Neural cell (in vitro differentiated cells): ENCODE measurements around the gene GSK3A. TPM values are rescaled to one million over a fixed set of nuclear protein-coding genes. Genes with fewer than 3 reads are reported as not detected.

Experiments used
- H2AFZ ChIP-seq: fragments of 200-600, 300-800 bp; sonication (generic), shearing (Covaris generic); 2 replicates; pipeline ENCODE4 v1.6.0; 2014; ENCODE audit warnings: low read depth, mild to moderate bottlenecking, antibody characterized with exemption, low read length, moderate library complexity
- H3F3A ChIP-seq: fragments of 200-600 bp; shearing (Covaris generic); 2 replicates; pipeline ENCODE4 v1.6.1; 2016; ENCODE audit warnings: mild to moderate bottlenecking, moderate library complexity, mixed read lengths, antibody characterized with exemption, low read length; ENCODE audit not compliant: insufficient read depth, poor library complexity, severe bottlenecking
- H3K27ac ChIP-seq: fragments of 200-600, 300-800 bp; sonication (generic), shearing (Covaris generic); 2 replicates; pipeline ENCODE4 v1.5.1; 2014; ENCODE audit warnings: mild to moderate bottlenecking, low read length, moderate library complexity
- H3K27me3 ChIP-seq: fragments of 300-800, 200-600 bp; sonication (generic), shearing (Covaris generic); 2 replicates; pipeline ENCODE4 v1.6.0; 2014; ENCODE audit warnings: mild to moderate bottlenecking, low read depth, low read length, moderate library complexity; ENCODE audit not compliant: insufficient read depth
- H3K36me3 ChIP-seq: fragments of 300-800, 200-600 bp; sonication (generic), shearing (Covaris generic); 2 replicates; pipeline ENCODE4 v1.5.1; 2014; ENCODE audit warnings: mild to moderate bottlenecking, antibody characterized with exemption, low read length, moderate library complexity; ENCODE audit not compliant: insufficient read depth
- H3K4me2 ChIP-seq: fragments of 300-800, 200-600 bp; sonication (generic), shearing (Covaris generic); 2 replicates; pipeline ENCODE4 v1.6.0; 2014; ENCODE audit warnings: mild to moderate bottlenecking, low read length
- H3K4me3 ChIP-seq: fragments of 300-800, 200-600 bp; sonication (generic), shearing (Covaris generic); 2 replicates; pipeline ENCODE4 v1.5.1; 2014; ENCODE audit warnings: mild to moderate bottlenecking, low read length, moderate library complexity
- H3K79me2 ChIP-seq: fragments of 200-600 bp; shearing (Covaris generic); replicated peaks from 2 replicates; pipeline ENCODE4 v1.6.0; 2014; ENCODE audit warnings: mild to moderate bottlenecking, low read length, moderate library complexity; ENCODE audit not compliant: insufficient read depth
- H3K9ac ChIP-seq: fragments of 300-800, 200-600 bp; sonication (generic), shearing (Covaris generic); 2 replicates; pipeline ENCODE4 v1.6.1; 2016; ENCODE audit warnings: mild to moderate bottlenecking, low read length, mixed read lengths
- H3K9me2 ChIP-seq: fragments of 200-600 bp; shearing (Covaris generic); 2 replicates; pipeline ENCODE4 v1.6.1; 2016; ENCODE audit warnings: mild to moderate bottlenecking, low read length, mixed read lengths; ENCODE audit not compliant: insufficient read depth
- H3K9me3 ChIP-seq: fragments of 200-600, 300-800 bp; sonication (generic), shearing (Covaris generic); 2 replicates; pipeline ENCODE4 v1.6.1; 2016; ENCODE audit warnings: mild to moderate bottlenecking, mixed run types, low read length, moderate library complexity, mixed read lengths
- H4K20me1 ChIP-seq: fragments of 200-600 bp; shearing (Covaris generic); 2 replicates; pipeline ENCODE4 v1.6.1; 2016; ENCODE audit warnings: mild to moderate bottlenecking, mixed run types; ENCODE audit not compliant: insufficient read depth
- CTCF ChIP-seq: fragments of 450-650 bp; IDR thresholded peaks from 2 replicates; pipeline ENCODE4 v1.5.1; 2014; ENCODE audit warnings: antibody characterized with exemption, mild to moderate bottlenecking, moderate library complexity; ENCODE audit not compliant: poor library complexity, severe bottlenecking
- EP300 ChIP-seq: fragments of 450-650 bp; conservative IDR thresholded peaks from 2 replicates; pipeline ENCODE4 v1.6.1; 2014; ENCODE audit warnings: antibody characterized with exemption, mild to moderate bottlenecking, moderate library complexity; ENCODE audit not compliant: poor library complexity, severe bottlenecking
- EZH2 ChIP-seq: fragments of 200-600, 300-800 bp; shearing (Covaris generic), sonication (generic); IDR thresholded peaks from 2 replicates; pipeline ENCODE4 v1.6.1; 2014; ENCODE audit warnings: antibody characterized with exemption, low read length, borderline replicate concordance, mild to moderate bottlenecking; ENCODE audit not compliant: insufficient read depth, poor library complexity, severe bottlenecking
- MXI1 ChIP-seq: fragments of 450-650 bp; conservative IDR thresholded peaks from 2 replicates; pipeline ENCODE4 v1.6.1; 2014; ENCODE audit warnings: antibody characterized with exemption, mild to moderate bottlenecking; ENCODE audit not compliant: poor library complexity, severe bottlenecking
- POLR2AphosphoS5 ChIP-seq: IDR thresholded peaks from 2 replicates; pipeline ENCODE4 v1.6.1; 2012
- RAD21 ChIP-seq: fragments of 450-650 bp; conservative IDR thresholded peaks from 2 replicates; pipeline ENCODE4 v1.6.1; 2014; ENCODE audit warnings: antibody characterized with exemption, mild to moderate bottlenecking, moderate library complexity
- REST ChIP-seq: IDR thresholded peaks from 2 replicates; pipeline ENCODE4 v1.6.1; 2012; ENCODE audit warnings: borderline replicate concordance
- SMC3 ChIP-seq: fragments of 450-650 bp; conservative IDR thresholded peaks from 2 replicates; pipeline ENCODE4 v1.6.1; 2014; ENCODE audit warnings: antibody characterized with exemption, mild to moderate bottlenecking, moderate library complexity; ENCODE audit not compliant: poor library complexity
- TAF1 ChIP-seq: IDR thresholded peaks from 2 replicates; pipeline ENCODE4 v1.6.1; 2012; ENCODE audit warnings: low read depth
- polyA plus RNA-seq: library from polyadenylated mRNA; depleted of rRNA; stranded (reverse); fragments of >200 nt; gene quantifications from 2 replicates; pipeline ENCODE4 v1.2.3, GENCODE V29; 2014

Gene GSK3A
- polyA plus RNA-seq, 1 donor from 2014 or later = 25.2 TPM

- no peaks in the 10 kb centered on the region for H4K20me1 ChIP-seq
- TF ChIP-seq CTCF (no peak), EP300 (no peak), SMC3 (no peak), MXI1 (no peak), EZH2 (no peak), TAF1 (no peak), RAD21 (peak; percentile 5)
- H3F3A ChIP-seq = no peaks in the 10 kb centered on the region
- H3K27ac ChIP-seq = peak overlapping the region; percentile 69
- no peaks in the 10 kb centered on the region for H3K36me3 ChIP-seq
- H3K9me2 ChIP-seq = no peaks in the 10 kb centered on the region
- H2AFZ ChIP-seq = no peak overlapping the region
- H3K27me3 ChIP-seq = no peaks in the 10 kb centered on the region
- peak overlapping the region; percentile 56 for H3K4me2 ChIP-seq
- peak overlapping the region; percentile 93 for H3K4me3 ChIP-seq
- H3K9ac ChIP-seq = peak overlapping the region; percentile 88
- H3K79me2 ChIP-seq = peaks cover 22% of the 10 kb centered on the region
- H3K9me3 ChIP-seq = no peaks in the 10 kb centered on the region
Observed at GRCh38 chr19:42242069-42242511, 312 bp downstream of the GSK3A start.

GRCh38 chr19:42241279-42241678 lies 1.1 kb downstream of the GSK3A start:
- Histone ChIP-seq H3K27ac (peak overlapping the region; percentile 69), H3F3A (no peaks in the 10 kb centered on the region), H3K36me3 (peaks cover 5% of the 10 kb centered on the region), H3K4me3 (peak overlapping the region; percentile 93), H2AFZ (no peak overlapping the region), H3K79me2 (peaks cover 22% of the 10 kb centered on the region), H3K4me2 (peak overlapping the region; percentile 56), H3K27me3 (no peaks in the 10 kb centered on the region), H4K20me1 (no peaks in the 10 kb centered on the region), H3K9me2 (no peaks in the 10 kb centered on the region), H3K9ac (peak overlapping the region; percentile 88), H3K9me3 (no peaks in the 10 kb centered on the region)
- no peak for TF ChIP-seq EZH2
- no peak for TF ChIP-seq SMC3
- no peak for TF ChIP-seq REST
- TF ChIP-seq POLR2AphosphoS5 = no peak
- no peak for TF ChIP-seq CTCF
- no peak for TF ChIP-seq MXI1
- TF ChIP-seq EP300 = no peak
- TF ChIP-seq RAD21 = no peak
- no peak for TF ChIP-seq TAF1
